ENCODE data around the gene UBAC1. TPM values are rescaled to one million over a fixed set of nuclear protein-coding genes. Genes with fewer than 3 reads are reported as not detected.

The UBAC1 gene
- total RNA-seq, 1 donor from 2014 or later: 51.9 TPM

Other genes starting within 250 kb of the UBAC1 start
- gene CAMSAP1, start 53.8 kb downstream of the UBAC1 start, total RNA-seq: 79.3 and 80.8 TPM in 2 replicates
- gene NACC2, start 133.9 kb upstream of the UBAC1 start, total RNA-seq: 8.1 and 8.6 TPM in 2 replicates
- gene TMEM250, start 157.5 kb upstream of the UBAC1 start, total RNA-seq: 37.4 and 39.0 TPM in 2 replicates
- gene LHX3, start 243.8 kb upstream of the UBAC1 start, total RNA-seq: 0.07 TPM in 1 of 2 replicates, not detected in the other

All from neural crest cell (in vitro differentiated cells).